ENCODE results near the gene CDK14. TPM values are rescaled to one million over a fixed set of nuclear protein-coding genes. Genes with fewer than 3 reads are reported as not detected.
A peak's percentile ranks its signal among the peaks of the same experiment; 100 is the strongest.

The CDK14 gene
- total RNA-seq, 1 donor = 44.8 TPM

- no peak for DNase-seq (ENCODE audit: low read depth)
- no peak overlapping the region for H3K4me3 ChIP-seq (ENCODE audit: low read depth, low read length)
- no peak for TF ChIP-seq CTCF (IDR thresholded peaks at IDR 0.05; ENCODE audit: insufficient read depth, low read length)
Observed at GRCh38 chr7:90966346-90966745, 370.2 kb downstream of the CDK14 start.

- peak; percentile 16 for DNase-seq (ENCODE audit: low read depth)
- no peak overlapping the region for H3K4me3 ChIP-seq (ENCODE audit: low read depth, low read length)
- TF ChIP-seq CTCF (IDR thresholded peaks at IDR 0.05; ENCODE audit: insufficient read depth, low read length) = no peak
Observed at GRCh38 chr7:90968871-90969270, 372.8 kb downstream of the CDK14 start.

DNA sequence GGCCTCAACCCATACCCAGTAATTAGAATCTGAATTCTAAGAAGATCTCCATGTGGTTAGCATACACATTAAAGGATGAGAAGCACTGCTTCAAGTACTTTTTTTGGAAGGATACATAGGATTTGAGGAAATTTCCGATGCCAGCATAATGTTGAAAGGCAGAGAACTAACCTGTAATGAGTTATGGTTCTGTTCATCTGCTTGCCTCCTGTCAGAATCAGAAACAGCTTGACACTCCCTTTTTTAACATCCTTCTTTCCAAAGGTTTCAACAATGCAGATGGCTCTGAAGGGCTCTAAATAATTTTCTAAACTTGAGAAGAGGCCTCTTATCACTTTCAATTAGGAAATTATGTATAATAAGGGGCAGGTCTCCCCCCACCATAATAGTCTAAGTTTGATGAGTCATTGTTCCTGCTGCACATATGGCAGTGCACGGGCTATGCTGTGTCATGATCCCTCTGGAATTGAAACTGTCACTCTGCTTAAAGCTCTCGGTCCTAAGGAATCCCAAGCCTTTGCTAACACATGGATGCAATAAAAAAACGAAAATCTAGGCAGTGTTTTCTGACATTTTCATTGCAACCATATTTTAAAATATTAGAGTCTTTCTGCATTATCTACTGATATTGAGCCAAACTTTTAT is 376.9 kb downstream of the CDK14 start:
- peak; percentile 30 for DNase-seq (ENCODE audit: low read depth)
- TF ChIP-seq CTCF (IDR thresholded peaks at IDR 0.05; ENCODE audit: insufficient read depth, low read length) = no peak
- H3K4me3 ChIP-seq (ENCODE audit: low read depth, low read length) = no peak overlapping the region

DNA sequence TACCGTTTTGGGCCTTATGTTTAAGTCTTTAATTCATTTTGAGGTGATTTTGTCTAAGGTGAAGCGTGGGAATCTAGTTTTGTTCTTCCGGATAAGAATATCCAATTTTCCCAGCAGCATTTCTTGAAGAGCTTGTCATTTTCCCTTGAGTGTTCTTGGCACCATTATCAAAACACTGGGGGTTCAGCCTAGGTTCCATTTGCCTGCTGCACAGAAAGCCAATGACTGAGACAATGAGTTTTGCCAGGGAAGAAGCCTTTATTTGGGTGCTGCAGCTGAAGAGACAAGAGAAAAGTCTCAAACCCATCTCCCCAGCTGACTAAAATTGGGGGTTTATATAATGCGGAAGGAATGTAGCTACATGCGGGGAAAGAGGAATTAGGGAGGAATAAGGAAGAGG is 380.9 kb downstream of the CDK14 start:
- TF ChIP-seq CTCF (IDR thresholded peaks at IDR 0.05; ENCODE audit: insufficient read depth, low read length) = no peak

GRCh38 chr7:90980545-90980944 is 384.4 kb downstream of the CDK14 start:
- TF ChIP-seq CTCF (IDR thresholded peaks at IDR 0.05; ENCODE audit: insufficient read depth, low read length) = no peak

More for the DNA sequence above, 380.9 kb downstream of the CDK14 start:
- no peak for DNase-seq (ENCODE audit: low read depth)
- no peak overlapping the region for H3K4me3 ChIP-seq (ENCODE audit: low read depth, low read length)

GRCh38 chr7:90982228-90982627 is 386.1 kb downstream of the CDK14 start:
- TF ChIP-seq CTCF (IDR thresholded peaks at IDR 0.05; ENCODE audit: insufficient read depth, low read length) = no peak

More at GRCh38 chr7:90980545-90980944, 384.4 kb downstream of the CDK14 start:
- peak; percentile 59 for DNase-seq (ENCODE audit: low read depth)
- H3K4me3 ChIP-seq (ENCODE audit: low read depth, low read length) = no peak overlapping the region

DNA sequence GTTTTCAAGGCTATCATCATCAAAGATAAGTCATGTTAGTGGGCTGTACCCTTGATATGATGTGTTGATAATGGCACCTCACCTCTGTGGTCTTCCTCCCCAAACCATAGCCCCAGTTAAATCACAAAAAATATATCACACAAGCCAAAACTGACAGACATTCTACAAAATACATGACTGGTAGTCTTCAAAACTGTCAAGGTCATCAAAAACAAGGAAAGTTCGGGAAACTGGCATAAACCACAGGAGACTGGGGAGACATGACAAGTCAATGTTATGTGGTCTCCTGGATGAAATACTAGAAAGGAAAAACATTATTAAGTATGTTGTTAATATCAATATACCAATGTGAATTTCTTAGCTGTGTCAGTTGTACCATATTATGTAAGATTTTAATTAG is 388.6 kb downstream of the CDK14 start:
- TF ChIP-seq CTCF (IDR thresholded peaks at IDR 0.05; ENCODE audit: insufficient read depth, low read length) = no peak
- no peak overlapping the region for H3K4me3 ChIP-seq (ENCODE audit: low read depth, low read length)
- no peak for DNase-seq (ENCODE audit: low read depth)

More at GRCh38 chr7:90982228-90982627, 386.1 kb downstream of the CDK14 start:
- DNase-seq (ENCODE audit: low read depth) = no peak
- H3K4me3 ChIP-seq (ENCODE audit: low read depth, low read length) = no peak overlapping the region
